ENCODE measurements around the gene TRIP12. TPM values are rescaled to one million over a fixed set of nuclear protein-coding genes. Genes with fewer than 3 reads are reported as not detected.

TRIP12 gene
- total RNA-seq, 1 experiment from 2014 or later: 166 TPM

GRCh38 chr2:229875549-229875948, 46.3 kb downstream of the TRIP12 start:
- Histone ChIP-seq H4K8ac (replicated peaks; ENCODE audit: insufficient read length, low read depth, low read length) (no peak overlapping the region), H3T11ph (ENCODE audit: low read length) (no peak overlapping the region), H3K9ac (ENCODE audit: extremely low read depth, insufficient read length, low read length) (no peak overlapping the region), H2BK120ac (ENCODE audit: low read depth, low read length, poor library complexity, severe bottlenecking) (no peak overlapping the region), H4K5ac (ENCODE audit: insufficient read length, low read depth, low read length) (no peak overlapping the region), H2BK5ac (ENCODE audit: insufficient read length, low read length) (no peak overlapping the region), H3K9me3 (ENCODE audit: control insufficient read depth, low read depth, low read length) (no peaks in the 10 kb centered on the region), H3K56ac (ENCODE audit: insufficient read length, low read depth, low read length) (no peak overlapping the region), H2AK5ac (ENCODE audit: insufficient read length, low read length) (no peak overlapping the region), H3K4me2 (ENCODE audit: insufficient read depth, insufficient read length, low read length) (no peak overlapping the region), H3K79me1 (ENCODE audit: insufficient read depth, low read depth, low read length, poor library complexity, severe bottlenecking) (peaks cover 2% of the 10 kb centered on the region), H3K18ac (ENCODE audit: insufficient read length, low read depth, low read length) (no peak overlapping the region), H2AFZ (ENCODE audit: low read length) (no peak overlapping the region), H4K91ac (ENCODE audit: insufficient read length, low read depth, low read length) (no peak overlapping the region), H2BK15ac (ENCODE audit: low read depth, low read length) (no peak overlapping the region), H3K23ac (ENCODE audit: insufficient read length, low read depth, low read length) (no peak overlapping the region), H3K14ac (ENCODE audit: insufficient read depth, low read length) (no peak overlapping the region), H3K27ac (ENCODE audit: insufficient read length, low read depth, low read length) (no peak overlapping the region), H3K4ac (ENCODE audit: low read depth, low read length) (no peak overlapping the region), H3K79me2 (ENCODE audit: insufficient read depth, low read length) (no peaks in the 10 kb centered on the region; the same call in 1 of the 2 replicates), H3K27me3 (ENCODE audit: insufficient read depth, low read length) (no peaks in the 10 kb centered on the region), H2BK12ac (ENCODE audit: insufficient read length, low read depth, low read length) (no peak overlapping the region), H4K20me1 (ENCODE audit: control insufficient read depth, insufficient read depth, insufficient read length) (no peaks in the 10 kb centered on the region), H2BK20ac (ENCODE audit: low read depth, low read length, poor library complexity, severe bottlenecking) (no peak overlapping the region), H3K4me1 (ENCODE audit: insufficient read depth, low read length) (no peaks in the 10 kb centered on the region), H3K23me2 (ENCODE audit: insufficient read length, low read depth, low read length, poor library complexity, severe bottlenecking) (no peaks in the 10 kb centered on the region)
- WGBS (ENCODE audit: extremely low coverage, insufficient read length, low lambda C conversion rate): no CpG with 5 or more reads among the region's 2 CpGs
- Mint-ChIP-seq H3K4me3 (no peak overlapping the region), H3K27me3 (ENCODE audit: low read depth) (no peaks in the 10 kb centered on the region), H3K36me3 (ENCODE audit: insufficient read depth in 1 of 3, low read depth in 3 of 3) (peaks cover 15 to 37% (median 26%) of the 10 kb centered on the region in 3 experiments), H3K4me1 (peaks cover 0 to 5% of the 10 kb centered on the region in 2 experiments; a peak in 2 of 4 replicates), H3K27ac (0 out of 7 replicates have a peak overlapping the region, but pooled peaks of 1 of the 3 experiments have one; percentile 66), H3K9me3 (no peaks in the 10 kb centered on the region)
- no peak for DNase-seq
- no peak for TF ChIP-seq CTCF (conservative IDR thresholded peaks at IDR 0.05)

All from H9 (cell line).